K562 (cell line): ENCODE data around the gene PRKCG. TPM values are rescaled to one million over a fixed set of nuclear protein-coding genes. Genes with fewer than 3 reads are reported as not detected.

Experiments
- CAMTA2 ChIP-seq: fragments of 250-450 bp; sonication (Bioruptor Pico); conservative IDR thresholded peaks from 2 replicates; pipeline ENCODE4 v1.5.1; 2022
- CBFA2T3 ChIP-seq: fragments of 450-650 bp; IDR thresholded peaks from 2 replicates; pipeline ENCODE4 v1.6.1; 2017
- CEBPZ ChIP-seq: fragments of 150-350 bp; IDR thresholded peaks from 2 replicates; pipeline ENCODE4 v1.6.1; 2014; ENCODE audit warnings: low read depth, mild to moderate bottlenecking, low read length, borderline replicate concordance
- CREM ChIP-seq: IDR thresholded peaks from 2 replicates; pipeline ENCODE4 v1.6.1; 2014; ENCODE audit warnings: antibody characterized with exemption, low read depth
- ELF2 ChIP-seq: fragments of 250-450 bp; sonication (Bioruptor Pico); IDR thresholded peaks from 2 replicates; pipeline ENCODE4 v1.5.0; 2021; ENCODE audit warnings: mild to moderate bottlenecking
- GATA2 ChIP-seq: sonication (generic); formaldehyde crosslinking; IDR thresholded peaks from 2 replicates; pipeline ENCODE4 v1.4.0; 2020; ENCODE audit warnings: mild to moderate bottlenecking, missing genetic modification reagents
- HDAC2 ChIP-seq: fragments of 450-650 bp; IDR thresholded peaks from 2 replicates; pipeline ENCODE4 v1.6.1; 2016; ENCODE audit warnings: mild to moderate bottlenecking
- KDM5B ChIP-seq: fragments of 200-600 bp; sonication (generic); IDR thresholded peaks from 2 replicates; pipeline ENCODE4 v1.6.1; 2012; ENCODE audit warnings: low read depth, mild to moderate bottlenecking, moderate library complexity, low read length, control low read depth, inconsistent platforms; ENCODE audit not compliant: insufficient replicate concordance
- NCOA1 ChIP-seq: fragments of 450-650 bp; IDR thresholded peaks from 2 replicates; pipeline ENCODE4 v1.6.1; 2016; ENCODE audit warnings: low read depth
- POLR2AphosphoS2 ChIP-seq: IDR thresholded peaks from 2 replicates; pipeline ENCODE4 v1.6.1; 2012; ENCODE audit warnings: low read length, improper control_type of control experiment
- SP1 ChIP-seq: sonication (generic); formaldehyde crosslinking; IDR thresholded peaks from 2 replicates; pipeline ENCODE4 v1.8.1; 2022; ENCODE audit warnings: mild to moderate bottlenecking, missing genetic modification reagents
- SRSF9 ChIP-seq: fragments of 200-400 bp; formaldehyde crosslinking; IDR thresholded peaks from 2 replicates; pipeline ENCODE4 v1.6.1; 2017; ENCODE audit warnings: low read depth, low read length, borderline replicate concordance
- XRCC4 ChIP-seq: IDR thresholded peaks from one replicate; pipeline ENCODE4 v1.6.1; 2011; ENCODE audit not compliant: insufficient read depth, insufficient read length; ENCODE audit errors: extremely low read depth
- ZNF384 ChIP-seq: IDR thresholded peaks from 2 replicates; pipeline ENCODE4 v1.6.1; 2012; ENCODE audit warnings: low read depth, low read length, improper control_type of control experiment
- ZNF583 ChIP-seq: fragments of 250-450 bp; sonication (Bioruptor Pico); IDR thresholded peaks from 2 replicates; pipeline ENCODE4 v1.4.0; 2020
- ZNF589 ChIP-seq: fragments of 200-800 bp; sonication (Bioruptor generic); IDR thresholded peaks from 2 replicates; pipeline ENCODE4 v1.6.1; 2016; ENCODE audit warnings: low read depth, missing genetic modification characterization, missing compliant biosample characterization
- ZNF655 ChIP-seq: fragments of 250-450 bp; sonication (Bioruptor Pico); IDR thresholded peaks from 2 replicates; pipeline ENCODE4 v1.5.0; 2021
- ZNF830 ChIP-seq: fragments of 250-450 bp; sonication (Bioruptor Pico); IDR thresholded peaks from 2 replicates; pipeline ENCODE4 v1.5.0; 2021; ENCODE audit warnings: mild to moderate bottlenecking
- polyA plus RNA-seq, 8 experiments: library from polyadenylated mRNA; depleted of rRNA in 4 of 8; stranded (reverse) in 5 of 8; unstranded in 3 of 8; fragments of >200 nt; fragmentation: Nextera tagmentation in 2 of 8; fragmentation: Illumina TruSeq in 1 of 8; extraction: Ambion mirVana in 2 of 8; extraction: Trizol in 1 of 8; gene quantifications; 2 replicates each; pipeline versions ENCODE4 v1.2.1 to v1.2.3, GENCODE V29; 2011 to 2014; ENCODE audit warnings: inconsistent platforms in 1 of 8, missing spikeins in 1 of 8
- total RNA-seq, 7 experiments: library from RNA; depleted of rRNA in 6 of 7; stranded (reverse); fragments of >200 nt in 6 of 7; fragmentation: Illumina TruSeq in 2 of 7; extraction: Trizol in 2 of 7; gene quantifications; 2 replicates each; pipeline versions ENCODE4 v1.2.1 to v1.2.3, GENCODE V29; 2011 to 2021; ENCODE audit warnings: low replicate concordance in 1 of 7
- TF ChIP-seq, protein P1 (sequence below): sonication (generic); formaldehyde crosslinking; IDR thresholded peaks from 2 replicates; pipeline ENCODE4 v1.8.0; 2023; ENCODE audit warnings: mild to moderate bottlenecking, missing genetic modification reagents

PRKCG gene
- total and polyA plus RNA-seq, 9 of the 15 experiments (the other 6 are each of a cell fraction or from before 2014, with no cell fraction given): not detected

DNA sequence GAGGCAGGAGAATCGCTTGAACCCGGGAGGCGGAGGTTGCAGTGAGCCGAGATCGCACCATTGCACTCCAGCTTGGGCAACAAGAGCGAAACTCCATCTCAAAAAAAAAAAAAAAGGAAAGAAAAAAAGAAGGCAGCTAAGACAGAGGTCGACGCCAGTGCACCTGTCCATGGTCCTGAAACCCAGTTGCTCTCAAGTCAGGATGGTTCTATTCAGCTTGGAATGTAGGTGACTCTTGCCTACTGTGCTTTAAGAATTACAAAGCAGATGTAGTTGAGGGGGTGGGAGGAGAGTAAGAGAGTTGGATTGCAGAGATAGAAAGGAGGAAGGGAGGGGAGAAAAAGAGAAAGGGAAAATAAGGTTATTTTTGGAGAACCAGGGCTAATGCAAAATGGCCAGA, 45.7 kb downstream of the PRKCG start (continued):
- no peak for TF ChIP-seq XRCC4
- peak; percentile 60; the same call in 1 of the 2 replicates for TF ChIP-seq CREM
- TF ChIP-seq ZNF655 (CRISPR knock-in tag): no peak
- no peak for TF ChIP-seq CEBPZ
- no peak for TF ChIP-seq SRSF9
- no peak for TF ChIP-seq POLR2AphosphoS2
- TF ChIP-seq ELF2 (CRISPR knock-in tag): no peak
- TF ChIP-seq, protein P1, sequence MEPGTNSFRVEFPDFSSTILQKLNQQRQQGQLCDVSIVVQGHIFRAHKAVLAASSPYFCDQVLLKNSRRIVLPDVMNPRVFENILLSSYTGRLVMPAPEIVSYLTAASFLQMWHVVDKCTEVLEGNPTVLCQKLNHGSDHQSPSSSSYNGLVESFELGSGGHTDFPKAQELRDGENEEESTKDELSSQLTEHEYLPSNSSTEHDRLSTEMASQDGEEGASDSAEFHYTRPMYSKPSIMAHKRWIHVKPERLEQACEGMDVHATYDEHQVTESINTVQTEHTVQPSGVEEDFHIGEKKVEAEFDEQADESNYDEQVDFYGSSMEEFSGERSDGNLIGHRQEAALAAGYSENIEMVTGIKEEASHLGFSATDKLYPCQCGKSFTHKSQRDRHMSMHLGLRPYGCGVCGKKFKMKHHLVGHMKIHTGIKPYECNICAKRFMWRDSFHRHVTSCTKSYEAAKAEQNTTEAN (CRISPR knock-in tag): no peak
- TF ChIP-seq CBFA2T3: no peak
- no peak for TF ChIP-seq GATA2 (CRISPR knock-in tag)
- 0 out of 2 replicates have a peak, but pooled peaks have one; percentile 26 for TF ChIP-seq NCOA1
- no peak for TF ChIP-seq SP1 (CRISPR knock-in tag)
- no peak for TF ChIP-seq ZNF589 (CRISPR knock-in tag)
- no peak for TF ChIP-seq ZNF830 (CRISPR knock-in tag)
- TF ChIP-seq ZNF583 (CRISPR knock-in tag): no peak
- peak; percentile 81 for TF ChIP-seq ZNF384
- no peak for TF ChIP-seq CAMTA2 (CRISPR knock-in tag)
- peak; percentile 69; the same call in 1 of the 2 replicates for TF ChIP-seq HDAC2
- no peak for TF ChIP-seq KDM5B
